Thyroid gland (tissue), 4 donors: ENCODE measurements around the gene SIK3.

ENCODE experiments used
- POLR2A ChIP-seq, 2 donors: fragments of 450-650 bp; IDR thresholded peaks; one replicate each; pipeline ENCODE4 v1.6.1; 2017; ENCODE audit warnings: antibody characterized with exemption in 2 of 2, mild to moderate bottlenecking in 2 of 2, moderate library complexity in 1 of 2
- TF ChIP-seq, protein P1 (sequence below), 6 experiments: fragments of 200-600 bp in 3 of 6; fragments of 450-650 bp in 3 of 6; sonication (generic) in 3 of 6; IDR thresholded peaks; one replicate each; pipeline ENCODE4 v1.5.1; 2016 to 2019; ENCODE audit warnings: antibody characterized with exemption in 6 of 6, mild to moderate bottlenecking in 2 of 6, inconsistent platforms in 1 of 6, moderate library complexity in 1 of 6

DNA sequence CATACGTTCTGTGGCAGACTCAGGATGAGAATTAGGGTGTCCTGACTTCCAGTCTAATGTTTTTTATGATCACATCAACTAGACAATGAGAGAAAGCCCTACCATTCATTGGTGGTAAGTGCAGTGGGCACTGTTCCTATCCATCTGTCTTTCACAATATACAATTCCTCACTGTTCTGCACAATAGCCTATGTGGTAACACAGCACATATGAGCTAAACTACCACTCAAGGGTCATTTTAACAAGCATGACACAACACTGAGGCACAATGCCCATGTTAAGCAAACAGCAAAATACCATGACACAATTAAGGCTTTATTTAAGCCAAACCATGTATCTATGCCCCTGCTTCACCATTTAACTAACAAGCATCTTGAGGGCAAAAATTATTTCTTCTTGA lies 52.3 kb downstream of the SIK3 start:
- TF ChIP-seq, protein P1, sequence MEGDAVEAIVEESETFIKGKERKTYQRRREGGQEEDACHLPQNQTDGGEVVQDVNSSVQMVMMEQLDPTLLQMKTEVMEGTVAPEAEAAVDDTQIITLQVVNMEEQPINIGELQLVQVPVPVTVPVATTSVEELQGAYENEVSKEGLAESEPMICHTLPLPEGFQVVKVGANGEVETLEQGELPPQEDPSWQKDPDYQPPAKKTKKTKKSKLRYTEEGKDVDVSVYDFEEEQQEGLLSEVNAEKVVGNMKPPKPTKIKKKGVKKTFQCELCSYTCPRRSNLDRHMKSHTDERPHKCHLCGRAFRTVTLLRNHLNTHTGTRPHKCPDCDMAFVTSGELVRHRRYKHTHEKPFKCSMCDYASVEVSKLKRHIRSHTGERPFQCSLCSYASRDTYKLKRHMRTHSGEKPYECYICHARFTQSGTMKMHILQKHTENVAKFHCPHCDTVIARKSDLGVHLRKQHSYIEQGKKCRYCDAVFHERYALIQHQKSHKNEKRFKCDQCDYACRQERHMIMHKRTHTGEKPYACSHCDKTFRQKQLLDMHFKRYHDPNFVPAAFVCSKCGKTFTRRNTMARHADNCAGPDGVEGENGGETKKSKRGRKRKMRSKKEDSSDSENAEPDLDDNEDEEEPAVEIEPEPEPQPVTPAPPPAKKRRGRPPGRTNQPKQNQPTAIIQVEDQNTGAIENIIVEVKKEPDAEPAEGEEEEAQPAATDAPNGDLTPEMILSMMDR (IDR thresholded peaks at IDR 0.05) = no peak
- no peak for TF ChIP-seq POLR2A (IDR thresholded peaks at IDR 0.05)
